Glutamatergic neuron (in vitro differentiated cells): Measurements from ENCODE around the gene CD3G. TPM values are rescaled to one million over a fixed set of nuclear protein-coding genes. Genes with fewer than 3 reads are reported as not detected.
A peak's percentile ranks its signal among the peaks of the same experiment; 100 is the strongest.

ENCODE experiments used
- DNase-seq: peaks from one replicate; pipeline ENCODE4 v3.0.0; 2022
- H3K27ac Mint-ChIP-seq: one replicate; pipeline ENCODE4 v1.8.0; 2020; ENCODE audit warnings: mild to moderate bottlenecking, mixed read lengths, inconsistent platforms; ENCODE audit not compliant: unreplicated experiment
- H3K27me3 Mint-ChIP-seq: one replicate; pipeline ENCODE4 v1.8.0; 2020; ENCODE audit warnings: mild to moderate bottlenecking, moderate library complexity, mixed read lengths, inconsistent platforms; ENCODE audit not compliant: unreplicated experiment
- H3K36me3 Mint-ChIP-seq: one replicate; pipeline ENCODE4 v1.8.0; 2020; ENCODE audit warnings: mild to moderate bottlenecking, mixed read lengths, inconsistent platforms; ENCODE audit not compliant: unreplicated experiment
- H3K4me1 Mint-ChIP-seq: one replicate; pipeline ENCODE4 v1.8.0; 2020; ENCODE audit warnings: mild to moderate bottlenecking, low read depth, mixed read lengths, inconsistent platforms; ENCODE audit not compliant: unreplicated experiment
- H3K4me3 Mint-ChIP-seq: one replicate; pipeline ENCODE4 v1.8.0; 2020; ENCODE audit warnings: mild to moderate bottlenecking, mixed read lengths, inconsistent platforms; ENCODE audit not compliant: unreplicated experiment
- H3K9me3 Mint-ChIP-seq: one replicate; pipeline ENCODE4 v1.8.0; 2020; ENCODE audit warnings: mild to moderate bottlenecking, moderate library complexity, mixed read lengths, inconsistent platforms; ENCODE audit not compliant: unreplicated experiment
- total RNA-seq: library from RNA; stranded (reverse); fragmentation: NEBNext Ultra II Directional; extraction: Animal tissue kit (Norgen Biotek cat#: 25700); gene quantifications from one replicate; pipeline ENCODE4 v1.2.1, GENCODE V29; 2021; ENCODE audit not compliant: unreplicated experiment
- TF ChIP-seq, protein P1 (sequence below): fragments of 200-600 bp; sonication (generic); IDR thresholded peaks from one replicate; pipeline ENCODE4 v1.5.0; 2021; ENCODE audit not compliant: partially characterized antibody, unreplicated experiment

CD3G gene
- total RNA-seq, 1 donor from 2014 or later: 0.39 TPM

DNA sequence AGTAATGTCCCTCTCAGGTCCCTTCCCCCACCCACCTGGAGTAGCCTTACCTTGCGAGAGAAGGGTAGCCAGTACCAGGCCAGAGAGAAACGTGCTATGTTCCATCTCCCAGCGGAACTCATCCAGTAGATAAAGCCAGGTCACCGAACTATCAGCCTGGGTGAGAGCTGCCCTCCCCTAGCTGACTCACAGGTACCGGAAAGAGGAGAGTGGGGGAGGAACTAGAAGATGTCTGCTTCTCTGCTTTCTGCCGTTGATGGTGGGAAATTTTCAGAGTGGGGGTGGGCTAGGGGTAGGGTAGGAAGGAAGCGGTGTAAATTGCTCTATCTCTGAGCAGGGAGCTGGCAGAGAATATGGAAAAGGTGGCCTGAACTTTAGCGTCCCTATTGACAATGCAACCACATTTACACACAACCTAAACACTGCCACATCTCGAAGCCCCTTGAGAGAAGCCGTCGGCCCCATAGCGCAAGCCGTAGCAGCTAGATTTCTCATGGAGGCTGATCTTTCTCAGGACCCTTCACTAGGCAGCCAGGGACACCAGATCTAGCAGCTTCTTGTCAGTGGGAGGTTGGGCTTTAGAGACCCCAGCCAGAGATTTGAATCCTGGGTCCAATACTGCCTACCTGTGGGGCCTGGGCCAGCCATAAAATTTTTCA lies 1.5 kb upstream of the CD3G start, which contains the start of gene CD3D:
TSS of gene CD3D (minus strand) at position 203 of the 659 bp plus-strand sequence. CDS start at position 105, 98 bp downstream.
- no peaks in the 10 kb centered on the region for H3K36me3 Mint-ChIP-seq
- H3K9me3 Mint-ChIP-seq: peaks cover 5% of the 10 kb centered on the region
- TF ChIP-seq, protein P1, sequence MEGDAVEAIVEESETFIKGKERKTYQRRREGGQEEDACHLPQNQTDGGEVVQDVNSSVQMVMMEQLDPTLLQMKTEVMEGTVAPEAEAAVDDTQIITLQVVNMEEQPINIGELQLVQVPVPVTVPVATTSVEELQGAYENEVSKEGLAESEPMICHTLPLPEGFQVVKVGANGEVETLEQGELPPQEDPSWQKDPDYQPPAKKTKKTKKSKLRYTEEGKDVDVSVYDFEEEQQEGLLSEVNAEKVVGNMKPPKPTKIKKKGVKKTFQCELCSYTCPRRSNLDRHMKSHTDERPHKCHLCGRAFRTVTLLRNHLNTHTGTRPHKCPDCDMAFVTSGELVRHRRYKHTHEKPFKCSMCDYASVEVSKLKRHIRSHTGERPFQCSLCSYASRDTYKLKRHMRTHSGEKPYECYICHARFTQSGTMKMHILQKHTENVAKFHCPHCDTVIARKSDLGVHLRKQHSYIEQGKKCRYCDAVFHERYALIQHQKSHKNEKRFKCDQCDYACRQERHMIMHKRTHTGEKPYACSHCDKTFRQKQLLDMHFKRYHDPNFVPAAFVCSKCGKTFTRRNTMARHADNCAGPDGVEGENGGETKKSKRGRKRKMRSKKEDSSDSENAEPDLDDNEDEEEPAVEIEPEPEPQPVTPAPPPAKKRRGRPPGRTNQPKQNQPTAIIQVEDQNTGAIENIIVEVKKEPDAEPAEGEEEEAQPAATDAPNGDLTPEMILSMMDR: no peak
- H3K4me3 Mint-ChIP-seq: no peak within 1 kb of the TSS
- DNase-seq: no peak
- no peaks in the 10 kb centered on the region for H3K4me1 Mint-ChIP-seq
- H3K27ac Mint-ChIP-seq: no peak within 1 kb of the TSS
- H3K27me3 Mint-ChIP-seq: peaks cover 1% of the 10 kb centered on the region

DNA sequence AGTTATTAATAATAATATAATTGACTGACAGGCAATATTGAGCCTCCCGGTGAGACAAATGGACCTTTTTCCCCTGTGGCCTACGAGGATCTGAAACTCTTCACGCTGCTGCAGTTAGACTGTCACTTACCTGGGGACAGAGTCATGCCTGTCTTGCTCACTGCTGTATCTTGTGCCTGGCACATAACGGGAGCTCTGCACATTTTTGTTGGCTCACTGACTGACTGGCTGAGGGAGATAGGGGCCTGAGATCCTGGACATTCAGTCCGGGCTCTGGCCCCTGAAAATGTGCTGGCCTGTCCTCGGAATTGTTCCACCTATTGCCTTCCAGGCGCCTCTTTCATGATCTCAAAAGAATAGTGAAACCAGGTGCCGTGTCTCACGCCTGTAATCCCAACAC lies 896 bp upstream of the CD3G start:
- peaks cover 5% of the 10 kb centered on the region for H3K9me3 Mint-ChIP-seq
- H3K36me3 Mint-ChIP-seq: no peaks in the 10 kb centered on the region
- no peak overlapping the region for H3K27ac Mint-ChIP-seq
- TF ChIP-seq, protein P1: no peak
- H3K27me3 Mint-ChIP-seq: peaks cover 1% of the 10 kb centered on the region
- H3K4me1 Mint-ChIP-seq: no peaks in the 10 kb centered on the region
- no peak overlapping the region for H3K4me3 Mint-ChIP-seq
- no peak for DNase-seq

DNA sequence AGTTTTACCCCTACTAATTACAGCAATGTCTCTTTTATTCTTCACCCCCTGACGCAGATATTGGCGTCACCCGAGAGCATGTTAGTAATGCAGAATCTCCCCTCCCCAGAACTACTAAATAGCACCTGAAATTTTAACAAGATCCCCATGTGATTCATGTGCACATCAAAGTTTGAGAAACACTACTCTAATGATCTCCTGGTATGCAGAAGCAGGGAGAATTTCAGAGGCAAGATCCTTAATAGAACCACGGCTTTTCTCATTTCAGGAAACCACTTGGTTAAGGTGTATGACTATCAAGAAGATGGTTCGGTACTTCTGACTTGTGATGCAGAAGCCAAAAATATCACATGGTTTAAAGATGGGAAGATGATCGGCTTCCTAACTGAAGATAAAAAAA lies 5.3 kb downstream of the CD3G start:
- no peaks in the 10 kb centered on the region for H3K4me1 Mint-ChIP-seq
- no peak for DNase-seq
- H3K36me3 Mint-ChIP-seq: no peaks in the 10 kb centered on the region
- no peak overlapping the region for H3K27ac Mint-ChIP-seq
- H3K27me3 Mint-ChIP-seq: peaks cover 1% of the 10 kb centered on the region
- peaks cover 4% of the 10 kb centered on the region for H3K9me3 Mint-ChIP-seq
- TF ChIP-seq, protein P1: no peak
- no peak overlapping the region for H3K4me3 Mint-ChIP-seq

DNA sequence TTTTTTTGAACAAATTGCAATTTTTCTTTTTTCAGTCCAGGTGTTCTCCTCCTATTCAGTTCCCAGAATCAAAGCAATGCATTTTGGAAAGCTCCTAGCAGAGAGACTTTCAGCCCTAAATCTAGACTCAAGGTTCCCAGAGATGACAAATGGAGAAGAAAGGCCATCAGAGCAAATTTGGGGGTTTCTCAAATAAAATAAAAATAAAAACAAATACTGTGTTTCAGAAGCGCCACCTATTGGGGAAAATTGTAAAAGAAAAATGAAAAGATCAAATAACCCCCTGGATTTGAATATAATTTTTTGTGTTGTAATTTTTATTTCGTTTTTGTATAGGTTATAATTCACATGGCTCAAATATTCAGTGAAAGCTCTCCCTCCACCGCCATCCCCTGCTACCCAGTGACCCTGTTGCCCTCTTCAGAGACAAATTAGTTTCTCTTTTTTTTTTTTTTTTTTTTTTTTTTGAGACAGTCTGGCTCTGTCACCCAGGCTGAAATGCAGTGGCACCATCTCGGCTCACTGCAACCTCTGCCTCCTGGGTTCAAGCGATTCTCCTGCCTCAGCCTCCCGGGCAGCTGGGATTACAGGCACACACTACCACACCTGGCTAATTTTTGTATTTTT lies 9.1 kb downstream of the CD3G start:
- Mint-ChIP-seq H3K9me3 (no peaks in the 10 kb centered on the region), H3K27me3 (no peaks in the 10 kb centered on the region)
- no peak for DNase-seq

DNA sequence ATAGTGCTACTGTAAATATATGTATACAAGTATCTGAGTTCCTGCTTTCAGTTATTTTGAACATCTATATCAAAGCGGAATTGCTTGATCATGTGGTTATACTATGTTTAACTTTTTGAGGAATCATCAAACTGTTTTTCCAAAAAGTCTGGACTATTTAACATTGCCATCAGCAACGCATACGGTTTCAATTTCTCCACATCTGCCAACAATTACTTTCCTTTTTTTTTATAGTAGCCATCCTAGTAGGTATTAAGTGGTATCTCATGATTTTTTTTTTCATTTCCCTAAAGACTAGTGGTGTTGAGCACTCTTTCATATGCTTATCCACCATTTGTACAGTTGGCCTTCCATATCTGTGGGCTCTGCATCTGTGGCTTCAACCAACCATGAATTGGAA lies 13.9 kb downstream of the CD3G start:
- TF ChIP-seq, protein P1: no peak
- Mint-ChIP-seq H3K4me1 (peaks cover 6% of the 10 kb centered on the region), H3K27me3 (peaks cover 8% of the 10 kb centered on the region), H3K36me3 (no peaks in the 10 kb centered on the region), H3K27ac (no peak overlapping the region), H3K4me3 (no peak overlapping the region), H3K9me3 (peaks cover 13% of the 10 kb centered on the region)
- no peak for DNase-seq

More for the DNA sequence above, 9.1 kb downstream of the CD3G start:
- H3K4me1 Mint-ChIP-seq: no peaks in the 10 kb centered on the region
- no peak overlapping the region for H3K27ac Mint-ChIP-seq
- TF ChIP-seq, protein P1: peak; percentile 82
- no peaks in the 10 kb centered on the region for H3K36me3 Mint-ChIP-seq
- no peak overlapping the region for H3K4me3 Mint-ChIP-seq
